Measurements from ENCODE around the gene CALML3.

The CALML3 gene

DNA sequence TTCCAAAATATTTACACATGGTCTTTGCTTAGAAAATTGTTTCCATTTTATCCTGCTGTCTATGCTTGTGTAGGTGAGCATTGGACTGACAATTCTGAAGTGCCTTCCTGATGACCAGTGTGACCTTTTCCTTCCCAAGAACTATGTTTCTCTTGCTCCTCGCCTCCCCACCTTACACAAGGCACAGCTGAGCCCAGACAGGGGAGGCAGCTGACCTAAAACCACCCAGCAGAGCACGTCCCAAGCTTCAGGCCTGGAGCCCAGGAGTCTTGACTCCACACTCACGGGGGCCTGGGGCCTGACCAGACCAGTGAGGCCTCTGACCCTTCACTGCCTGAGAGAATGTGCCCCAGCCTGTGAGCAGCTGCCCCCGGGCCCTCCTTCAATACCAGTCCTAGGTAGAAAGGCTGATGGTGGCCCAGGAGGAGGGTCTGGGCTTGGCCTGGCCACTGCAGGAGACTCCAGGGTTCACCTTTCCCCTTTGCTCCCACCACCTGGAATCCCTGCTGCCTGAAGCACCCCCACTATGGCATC lies 32.4 kb upstream of the CALML3 start:
- no peak for DNase-seq

DNA sequence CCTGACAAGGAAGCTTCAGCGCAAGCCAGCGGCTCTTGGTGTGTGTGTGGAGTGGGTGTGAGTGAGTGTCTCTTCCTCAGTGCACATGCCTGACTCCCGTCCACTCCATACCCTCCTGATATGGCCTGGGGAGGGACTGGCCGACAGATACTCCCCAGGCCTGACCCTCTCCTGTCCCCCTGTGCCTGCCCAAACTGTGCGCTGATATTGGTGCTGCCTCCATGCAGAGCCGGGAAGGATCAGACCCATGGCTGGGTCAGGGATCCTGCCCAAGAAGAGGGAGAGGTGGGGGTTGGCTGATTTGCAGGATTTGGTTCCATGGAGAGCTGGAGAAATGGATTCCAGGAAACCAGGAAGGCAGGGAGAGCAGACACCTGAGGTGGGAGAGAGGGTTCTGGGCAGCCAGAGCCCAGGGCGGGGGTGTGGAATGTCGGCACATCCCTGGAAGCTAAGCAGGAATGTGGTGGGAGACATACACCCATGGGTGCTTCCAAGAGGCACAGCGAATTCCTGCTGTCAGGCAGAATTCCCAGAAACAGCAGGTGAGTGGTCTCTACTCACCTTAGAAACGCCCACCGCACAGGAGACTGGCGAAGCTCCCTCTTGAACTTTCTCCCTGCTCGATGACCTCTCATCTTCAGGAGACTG lies 31.7 kb upstream of the CALML3 start:
- DNase-seq = no peak

DNA sequence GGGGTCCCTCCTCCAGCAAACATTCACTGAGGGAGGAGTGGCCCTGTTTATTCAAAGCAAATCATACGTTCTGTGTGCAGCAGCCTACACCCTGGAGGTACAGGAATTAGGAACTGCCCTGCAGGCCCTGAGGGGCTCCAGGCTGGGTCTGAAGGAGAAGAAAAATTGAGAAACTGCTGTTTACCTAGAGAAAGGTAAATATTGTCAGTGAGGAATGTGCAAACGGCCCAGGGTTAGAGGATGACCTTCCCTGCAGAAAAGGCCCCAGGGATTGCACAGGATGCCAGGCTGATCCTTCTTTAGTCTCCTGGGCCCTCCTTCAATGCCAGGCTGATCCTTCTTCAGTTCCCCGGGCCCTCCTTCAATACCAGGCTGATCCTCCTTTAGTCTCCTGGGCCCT lies 31.1 kb upstream of the CALML3 start:
- DNase-seq = no peak

DNA sequence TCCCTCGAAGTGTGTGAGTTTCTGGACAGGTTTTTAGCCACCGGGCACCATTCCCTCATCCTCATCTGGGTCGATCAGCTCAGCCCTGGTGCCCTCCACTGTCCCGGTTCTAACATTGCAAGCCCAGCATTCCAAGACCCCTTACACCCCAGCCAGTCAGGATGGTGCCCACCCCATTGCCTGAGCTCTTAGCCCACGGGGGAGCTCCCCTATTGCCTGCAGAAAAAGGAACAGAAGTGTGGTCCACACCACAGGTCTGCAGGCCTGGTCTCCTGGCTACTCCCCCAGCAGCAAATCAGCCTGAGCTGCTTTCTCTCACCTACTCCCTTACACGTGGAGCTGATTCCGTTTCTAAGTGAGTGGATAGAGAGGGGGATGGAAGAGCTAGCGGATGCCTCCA lies 30.1 kb upstream of the CALML3 start:
- no peak for DNase-seq

DNA sequence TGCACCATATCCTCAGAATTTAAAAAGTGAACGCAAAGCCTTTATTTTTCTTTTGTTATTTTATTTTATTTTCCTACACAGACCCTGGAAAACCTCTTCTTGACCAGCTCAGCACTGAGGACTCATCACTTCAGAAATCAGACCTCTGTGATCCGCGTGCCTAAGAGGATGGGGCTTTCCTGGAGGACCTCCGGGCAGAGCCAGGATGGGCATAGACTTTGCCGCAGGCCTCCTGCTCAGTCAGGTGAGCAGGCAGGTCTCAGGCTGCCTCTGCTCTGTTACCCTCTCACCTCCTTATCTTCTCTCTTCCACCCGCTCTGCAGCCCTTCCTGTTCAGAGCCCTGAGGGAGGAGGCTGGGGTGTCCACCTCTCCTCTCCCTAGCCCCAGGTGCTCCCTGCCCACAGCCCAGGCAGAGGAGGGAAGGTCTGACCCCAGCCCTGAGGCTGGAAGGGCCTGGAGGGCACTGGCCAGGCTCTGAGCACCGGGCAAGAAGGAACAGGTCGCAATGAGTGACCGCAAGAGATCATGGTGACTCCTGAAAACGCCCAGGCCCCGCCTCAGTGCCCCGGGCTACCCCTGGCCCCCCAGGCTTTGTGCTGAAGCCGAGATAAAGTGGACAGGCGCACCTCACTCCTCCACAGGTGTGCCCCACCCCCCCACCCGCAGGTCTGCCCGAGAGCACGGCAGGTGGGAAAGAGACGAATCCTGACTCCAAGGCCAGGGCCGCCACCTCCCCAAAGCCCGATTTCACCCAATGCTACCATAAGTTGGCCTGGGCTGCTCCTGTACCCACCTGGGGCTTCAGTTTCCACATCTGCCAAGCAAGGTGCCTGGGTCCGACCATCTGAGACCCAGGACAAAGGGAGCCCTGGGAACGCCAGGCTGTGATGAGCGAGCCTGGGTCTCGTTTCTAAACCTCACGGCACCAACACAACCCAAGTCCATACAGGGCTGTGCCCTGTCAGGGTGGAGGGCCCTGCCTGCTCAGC lies 28.2 kb upstream of the CALML3 start:
- DNase-seq = no peak

DNA sequence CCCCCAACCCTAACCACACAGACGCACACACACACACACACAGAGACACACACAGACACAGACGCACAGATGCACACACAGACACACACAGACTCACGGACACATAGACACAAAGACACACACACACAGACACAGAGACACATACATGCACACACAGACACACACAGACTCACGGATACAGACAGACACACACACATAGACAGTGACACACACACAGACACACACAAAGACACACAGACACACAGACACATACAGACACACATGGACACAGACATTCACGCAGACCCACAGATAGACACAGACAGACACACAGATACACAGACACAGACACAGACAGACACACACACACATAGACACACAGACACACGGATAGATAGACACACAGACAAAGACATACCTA lies 27.5 kb upstream of the CALML3 start:
- no peak for DNase-seq

DNA sequence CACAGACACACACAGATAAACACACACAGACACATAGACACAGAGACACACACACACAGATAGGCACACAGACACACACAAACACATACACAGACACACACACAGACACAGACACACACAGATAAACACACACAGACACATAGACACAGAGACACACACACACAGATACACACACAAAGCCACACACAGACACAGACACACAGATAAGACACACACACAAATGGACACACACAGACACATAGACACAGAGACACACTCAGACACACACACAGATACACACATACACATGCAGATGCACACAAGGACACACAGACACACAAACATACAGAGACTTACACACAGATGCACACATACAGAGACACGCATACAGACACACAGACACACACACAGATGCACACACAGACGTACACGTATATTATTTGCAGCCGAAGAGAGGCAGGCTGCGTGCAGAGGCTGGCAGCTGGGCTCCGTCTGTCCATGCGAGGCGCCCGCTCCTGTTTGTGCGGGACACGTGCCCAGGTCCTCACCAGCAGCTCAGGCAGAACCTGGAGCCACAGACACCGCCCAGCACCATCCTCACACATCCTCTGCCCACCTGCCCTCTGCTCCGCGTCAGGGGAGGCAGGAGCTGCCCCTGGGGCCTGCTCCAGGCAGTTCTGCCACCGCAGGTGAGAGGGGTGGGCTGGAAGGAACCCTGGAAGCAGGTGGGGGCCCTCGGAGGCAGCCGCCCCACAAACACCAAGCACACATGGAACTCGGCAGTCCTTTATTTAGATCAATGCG lies 26.6 kb upstream of the CALML3 start:
- DNase-seq = no peak

DNA sequence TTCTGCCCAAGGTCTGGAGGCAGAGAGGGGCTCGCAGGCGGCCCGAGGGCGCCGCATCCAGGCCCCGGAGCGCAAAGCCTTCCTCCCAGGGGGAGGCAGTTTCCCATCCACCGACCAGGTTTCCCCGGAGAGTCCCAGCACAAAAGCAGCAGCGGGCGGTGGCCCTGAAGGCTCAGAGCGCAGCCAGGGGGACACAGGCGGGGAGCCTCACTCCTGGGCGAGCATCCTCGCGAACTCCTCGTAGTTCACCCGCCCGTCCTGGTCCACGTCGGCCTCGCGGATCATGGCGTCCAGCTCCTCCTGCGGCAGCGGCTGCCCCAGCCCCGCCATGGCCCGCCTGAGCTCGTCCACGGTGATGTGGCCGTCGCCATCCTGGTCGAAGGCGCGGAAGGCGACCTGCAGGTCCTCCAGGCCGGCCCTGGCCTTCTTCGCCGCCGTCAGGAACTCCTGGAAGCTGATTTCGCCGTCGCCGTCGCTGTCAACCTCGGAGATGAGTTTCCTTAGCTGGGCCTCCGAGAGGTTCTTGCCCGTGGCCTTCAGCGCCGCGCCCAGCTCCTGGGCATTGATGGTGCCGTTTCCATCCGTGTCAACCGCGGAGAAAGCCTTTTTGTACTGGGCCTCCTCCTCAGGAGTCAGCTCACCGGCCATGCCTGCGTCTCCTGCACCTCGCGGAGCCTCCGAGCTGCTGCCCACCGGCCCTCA lies 25.8 kb upstream of the CALML3 start:
- no peak for DNase-seq

DNA sequence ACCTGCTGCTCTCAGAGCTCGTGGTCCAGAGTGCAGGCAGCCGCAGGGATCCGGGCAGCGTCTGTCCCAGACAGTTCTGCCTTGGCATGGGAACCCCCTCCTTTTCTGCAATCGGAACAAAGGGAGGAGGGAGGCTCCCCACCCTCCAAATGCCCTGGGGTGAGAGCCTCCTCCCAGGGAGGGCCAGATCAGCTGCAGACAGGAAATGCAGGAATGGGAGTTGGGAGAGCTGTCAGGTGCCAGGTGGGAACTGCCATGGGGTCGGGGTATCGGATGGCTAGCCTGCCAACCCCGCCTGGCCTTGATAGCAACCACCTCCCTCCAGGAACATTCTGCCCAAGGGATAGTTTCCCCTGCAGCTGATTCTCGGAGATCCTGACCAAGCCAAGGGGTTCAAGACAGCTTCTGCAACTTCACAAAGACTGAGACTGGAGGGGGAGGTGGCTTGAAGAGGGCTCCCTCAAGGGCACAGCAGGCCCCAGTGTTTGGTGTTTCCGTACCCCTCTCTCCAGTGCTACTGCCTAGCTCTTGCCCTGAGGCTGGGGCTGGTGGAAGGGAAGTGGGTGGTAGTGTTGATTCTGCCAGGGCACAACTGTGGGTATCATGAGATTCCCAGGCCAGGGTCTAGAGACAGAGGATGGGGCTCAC lies 25.1 kb upstream of the CALML3 start, which contains the start of gene CALML5:
CALML5 (minus strand) TSS at position 78 of the 648 bp plus-strand sequence. CDS start 132 bp downstream, outside the sequence.
- DNase-seq = no peak

DNA sequence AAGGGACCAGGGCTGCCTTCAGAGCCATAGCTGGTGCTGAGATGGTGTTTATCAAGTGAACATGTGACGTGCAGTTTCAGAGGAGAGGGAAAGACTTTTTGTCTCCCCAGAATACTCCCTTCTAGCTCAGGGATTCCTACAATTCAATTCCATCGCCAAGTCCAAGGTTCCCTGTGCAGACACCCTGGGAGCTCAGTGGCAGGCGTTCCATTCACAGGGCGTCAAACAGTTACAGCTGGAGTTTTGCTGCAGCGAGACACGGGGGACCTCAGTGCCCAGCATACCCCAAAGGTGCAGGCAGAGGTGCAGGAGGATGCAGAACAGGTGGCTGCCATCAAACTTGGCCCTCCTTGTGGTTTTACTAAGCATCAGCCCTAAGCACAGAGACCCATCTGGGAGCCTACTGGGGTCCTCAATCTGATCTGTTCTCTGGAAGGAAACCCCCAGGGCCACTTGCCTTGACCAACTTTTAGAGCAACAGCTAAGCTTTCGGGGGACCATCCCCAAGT lies 24.5 kb upstream of the CALML3 start:
- no peak for DNase-seq

DNA sequence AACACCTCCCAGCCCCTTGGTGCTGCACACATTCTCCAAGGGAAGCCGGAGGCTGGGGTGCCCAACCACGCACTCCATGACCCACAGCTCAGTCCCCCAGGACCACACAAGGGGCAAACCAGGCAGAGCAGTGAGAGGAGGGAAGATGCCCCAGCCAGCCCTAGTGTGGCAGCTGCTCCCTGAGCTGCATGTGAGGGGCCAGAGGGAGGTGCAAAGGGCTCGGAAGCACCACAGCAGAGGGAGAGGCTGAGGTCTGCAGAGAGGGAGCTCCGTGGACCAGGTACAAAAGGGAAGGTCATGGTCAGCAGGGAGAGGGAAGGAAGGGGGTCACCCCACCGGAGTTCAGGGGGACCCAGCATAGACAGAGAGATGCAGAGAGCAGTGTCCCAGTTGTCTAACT lies 23.9 kb upstream of the CALML3 start:
- DNase-seq = no peak

DNA sequence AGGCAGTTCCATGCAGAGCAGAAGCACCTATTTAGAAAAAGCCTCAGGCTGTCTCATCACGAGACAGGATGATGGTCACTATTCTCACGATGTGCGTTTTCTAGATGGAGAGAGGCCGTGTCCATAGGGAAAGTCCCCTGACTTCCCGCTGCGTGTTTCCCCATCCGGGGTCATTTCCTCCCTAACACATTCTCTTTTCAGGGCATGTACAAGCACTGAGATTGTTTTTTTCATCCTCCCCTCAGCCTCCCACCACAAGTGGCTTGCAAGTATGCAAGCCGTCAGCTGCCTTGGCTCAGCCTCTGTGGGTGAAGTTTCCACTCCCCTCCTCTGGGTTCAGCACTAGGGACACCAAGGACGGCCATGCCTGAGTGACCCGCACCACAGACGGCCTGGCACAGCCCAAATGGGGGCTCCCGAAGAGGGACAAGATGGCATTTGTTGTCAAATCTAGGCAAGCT lies 22.7 kb upstream of the CALML3 start:
- DNase-seq = no peak

DNA sequence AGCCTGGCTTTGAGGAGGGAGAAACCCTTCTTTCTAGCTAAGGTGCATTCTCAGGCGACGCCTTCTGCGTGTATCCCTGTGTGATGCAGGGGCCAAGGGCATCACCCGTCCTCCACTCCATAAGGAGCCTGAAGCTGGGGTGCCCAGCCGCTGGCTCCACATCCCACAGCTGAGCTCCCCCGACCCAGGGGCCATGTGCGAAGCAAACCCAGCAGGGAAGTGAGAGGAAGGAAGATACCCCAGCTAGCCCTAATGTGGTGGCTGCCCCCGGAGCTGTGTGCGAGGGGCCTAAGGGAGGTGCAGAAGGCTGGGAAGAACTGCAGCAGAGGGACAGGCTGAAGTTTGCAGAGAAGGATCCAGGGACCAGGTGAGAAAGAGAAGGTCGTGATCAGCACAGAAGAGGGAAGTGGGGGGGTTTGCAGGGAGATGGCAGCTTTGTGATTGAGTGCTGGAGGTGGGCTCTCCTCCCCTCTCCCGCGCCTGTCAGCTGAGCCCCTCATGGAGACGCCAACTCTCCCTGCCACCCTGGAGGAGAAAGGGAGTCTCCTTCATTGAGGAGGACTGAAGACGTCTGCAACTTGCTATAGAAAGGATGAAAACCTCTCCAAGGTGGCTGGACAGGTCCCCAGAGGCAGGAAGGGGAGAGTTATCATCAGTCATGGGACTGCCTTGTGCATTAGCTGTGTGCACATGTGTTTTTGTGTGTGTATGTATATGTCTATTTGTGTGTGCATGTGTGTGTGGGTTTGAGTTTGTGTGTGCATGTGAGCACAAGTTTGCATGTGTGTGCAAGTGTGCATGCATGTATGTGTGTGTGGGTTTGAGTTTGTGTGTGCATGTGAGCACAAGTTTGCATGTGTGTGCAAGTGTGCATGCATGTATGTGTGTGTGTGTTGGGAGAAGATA lies 21.9 kb upstream of the CALML3 start:
- DNase-seq = no peak

DNA sequence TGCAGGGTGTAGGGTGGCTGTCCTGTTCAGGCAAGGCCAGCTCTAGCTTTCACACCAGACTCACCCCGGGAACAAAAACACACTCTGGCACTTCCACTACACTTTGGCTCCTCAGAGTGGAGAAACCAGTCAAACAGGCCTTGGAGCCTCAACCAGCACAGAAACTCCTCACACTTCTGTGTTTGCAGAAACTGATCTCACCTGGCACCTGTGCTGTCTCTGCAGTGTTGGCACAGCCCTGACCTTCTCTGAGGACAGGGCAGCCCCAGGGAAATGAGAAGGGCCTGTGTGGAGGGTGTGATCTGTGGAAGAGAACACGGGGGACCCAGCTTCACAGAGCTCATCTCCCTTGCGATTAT lies 21.3 kb upstream of the CALML3 start:
- no peak for DNase-seq

DNA sequence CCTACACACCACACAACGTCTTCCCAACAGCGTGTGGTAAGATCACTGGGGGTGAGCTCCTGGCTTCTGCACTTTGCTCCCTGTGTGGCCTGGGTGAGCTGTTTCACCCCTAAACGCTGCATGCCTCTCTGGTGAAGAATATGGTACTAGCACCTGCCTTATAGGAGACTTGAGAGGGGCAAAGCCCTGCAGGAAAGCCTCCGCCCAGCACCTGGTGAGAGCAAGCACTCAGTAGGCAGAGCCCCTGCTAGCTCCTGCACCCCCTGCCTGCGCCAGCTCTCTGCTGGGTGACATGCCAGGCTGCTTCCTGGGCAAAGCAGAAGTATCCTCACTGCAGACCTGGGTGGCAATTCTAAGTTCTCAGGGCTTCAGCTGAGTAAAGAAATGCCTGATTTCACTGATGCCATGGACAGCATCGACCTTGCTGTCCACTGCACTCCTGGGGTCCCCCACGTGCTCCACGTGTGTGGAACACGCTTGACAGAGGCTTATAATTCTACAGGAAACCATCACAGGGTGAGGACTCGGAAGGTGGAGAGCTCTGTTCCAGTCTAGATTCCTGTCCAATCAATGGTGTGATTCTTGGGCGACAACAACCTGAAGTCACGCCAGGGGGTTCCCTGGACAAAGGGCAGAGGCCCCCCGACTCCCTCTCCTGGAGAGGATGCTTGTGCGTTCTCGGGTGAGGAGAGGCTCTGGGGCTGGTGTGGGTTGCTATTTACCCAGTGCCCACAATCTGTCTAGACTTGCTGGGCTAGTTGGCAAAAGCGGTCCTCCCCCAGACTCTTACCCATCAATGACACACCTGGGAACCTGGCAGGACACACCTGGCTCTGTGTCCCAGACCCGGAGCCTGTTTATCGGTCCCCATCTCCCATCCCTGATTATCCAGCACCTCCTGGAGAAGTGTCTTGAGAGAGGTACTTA lies 20.4 kb upstream of the CALML3 start:
- DNase-seq = no peak

DNA sequence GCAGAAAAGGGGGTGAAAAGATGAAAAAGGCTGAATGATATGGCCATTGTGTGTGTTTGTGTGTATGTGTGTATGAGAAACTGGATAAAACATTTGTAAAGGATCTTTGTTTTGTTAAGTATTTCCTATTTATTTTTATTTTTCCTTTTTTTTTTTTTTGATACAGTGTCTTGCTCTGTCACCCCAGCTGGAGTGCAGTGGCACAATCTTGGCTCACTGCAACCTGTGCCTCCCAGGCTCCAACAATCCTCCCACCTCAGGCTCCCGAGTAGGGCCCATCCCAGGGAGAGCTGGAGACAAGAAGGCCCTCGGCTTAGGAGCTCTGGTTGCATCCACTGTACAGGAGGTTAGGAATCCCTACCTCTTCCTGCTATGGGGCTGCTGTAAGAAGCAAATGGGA lies 18.5 kb upstream of the CALML3 start:
- no peak for DNase-seq

DNA sequence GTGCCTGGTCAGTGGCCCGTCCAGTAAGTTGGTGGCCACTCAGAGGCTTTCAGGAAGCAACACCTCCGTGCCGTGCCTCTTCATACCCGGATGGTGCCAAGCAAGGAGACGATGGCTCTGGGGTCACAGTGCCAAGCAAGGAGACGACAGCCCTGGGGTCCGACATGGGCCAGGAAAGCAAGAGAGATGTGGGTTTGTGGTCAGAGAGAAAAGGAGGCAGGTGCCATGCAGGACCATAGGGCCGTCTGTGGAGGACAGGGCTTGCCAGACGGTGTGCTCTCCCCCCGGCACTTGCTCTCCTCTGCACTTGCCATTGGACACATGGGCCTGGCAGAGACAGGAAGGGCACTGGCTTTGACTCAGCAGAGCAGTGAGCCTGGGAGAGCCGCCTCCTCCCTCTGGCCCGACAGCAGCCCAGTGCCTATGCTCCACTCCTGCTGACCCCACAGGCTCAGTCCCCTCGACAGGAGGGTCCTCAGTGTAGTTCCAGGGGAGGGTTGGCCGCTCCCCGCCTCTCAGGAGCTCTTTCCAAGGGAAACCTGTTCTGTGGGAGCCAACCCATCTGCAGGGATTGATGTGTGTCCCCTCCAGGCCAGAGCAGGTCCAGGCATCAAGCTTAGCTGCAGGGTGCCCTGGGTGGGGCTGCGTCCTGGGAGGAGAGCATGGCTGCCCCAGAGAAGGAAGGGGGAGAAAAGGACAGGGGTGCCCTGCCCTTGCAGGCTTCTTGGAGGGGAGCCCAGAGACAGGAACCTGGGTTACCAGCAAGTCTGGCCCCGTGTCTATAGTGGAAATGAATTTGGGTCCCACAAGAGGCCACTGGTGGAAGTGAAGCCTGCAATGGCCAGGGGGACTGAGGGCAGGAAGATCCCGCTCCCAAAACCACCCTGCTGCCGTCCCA lies 17.8 kb upstream of the CALML3 start:
- no peak for DNase-seq

DNA sequence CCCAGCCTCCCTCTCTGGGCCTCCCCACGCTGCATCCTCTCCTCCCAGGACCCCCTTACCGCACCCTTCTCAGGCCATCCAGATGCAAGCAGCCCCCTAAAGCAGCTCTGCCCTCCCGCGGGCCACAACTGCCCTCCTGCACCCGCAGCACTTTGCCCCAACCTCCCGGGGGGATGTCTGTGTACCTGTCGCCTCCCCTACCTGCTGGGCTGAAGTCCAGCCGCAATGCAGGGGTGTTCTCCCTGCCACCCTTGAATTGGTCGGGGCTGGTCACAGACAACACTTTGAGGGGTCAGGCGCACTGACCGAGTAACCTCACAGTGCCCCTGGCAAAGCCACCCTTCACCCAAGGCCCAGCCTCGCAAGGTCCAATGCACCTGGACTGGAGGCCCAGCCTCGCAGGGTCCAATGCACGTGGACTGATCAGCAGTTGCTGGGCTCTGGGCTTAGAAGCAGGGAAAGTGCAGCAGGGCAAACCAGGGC lies 17.1 kb upstream of the CALML3 start:
- DNase-seq = no peak

Measured in DMS 273 treated with DMSO at 0.1 percent for 48 hours (cell line).